GM23338 (cell line): Measurements from ENCODE around the gene ATP13A1. TPM values are rescaled to one million over a fixed set of nuclear protein-coding genes. Genes with fewer than 3 reads are reported as not detected.

Experiments
- ATAC-seq: fragments of 200-7000 bp; cut with Tn5 transposase; 3 replicates; pipeline ENCODE4 v1.9.1; 2020
- DNase-seq: peaks from one replicate; pipeline ENCODE4 v3.0.0-alpha.2; 2015; ENCODE audit warnings: low spot score
- H2AFZ ChIP-seq: fragments of 200-600 bp; sonication (generic); 2 replicates; pipeline ENCODE4 v1.8.0; 2016; ENCODE audit warnings: antibody characterized with exemption, mild to moderate bottlenecking, moderate library complexity
- H3F3A ChIP-seq: fragments of 200-600 bp; sonication (generic); replicated peaks from 2 replicates; pipeline ENCODE4 v1.8.0; 2017; ENCODE audit warnings: antibody characterized with exemption, mixed run types, low read depth
- H3K27ac ChIP-seq: fragments of 200-600 bp; sonication (generic); 2 replicates; pipeline ENCODE4 v1.6.1; 2016; ENCODE audit warnings: low read depth
- H3K27me3 ChIP-seq: fragments of 200-600 bp; sonication (generic); 2 replicates; pipeline ENCODE4 v1.8.0; 2016; ENCODE audit warnings: mild to moderate bottlenecking, mixed run types, moderate library complexity; ENCODE audit not compliant: insufficient read depth
- H3K36me3 ChIP-seq: fragments of 200-600 bp; sonication (generic); 2 replicates; pipeline ENCODE4 v1.8.0; 2016; ENCODE audit warnings: mild to moderate bottlenecking; ENCODE audit not compliant: insufficient read depth
- H3K4me1 ChIP-seq: fragments of 200-600 bp; sonication (generic); 2 replicates; pipeline ENCODE4 v1.8.0; 2016; ENCODE audit warnings: mild to moderate bottlenecking, moderate library complexity; ENCODE audit not compliant: insufficient read depth
- H3K4me2 ChIP-seq: fragments of 200-600 bp; sonication (generic); 2 replicates; pipeline ENCODE4 v1.7.1; 2017; ENCODE audit warnings: mixed run types
- H3K4me3 ChIP-seq: fragments of 200-600 bp; sonication (generic); 2 replicates; pipeline ENCODE4 v1.6.1; 2016; ENCODE audit warnings: mixed run types
- H3K79me2 ChIP-seq: fragments of 200-600 bp; sonication (generic); replicated peaks from 2 replicates; pipeline ENCODE4 v1.8.0; 2017; ENCODE audit warnings: mild to moderate bottlenecking; ENCODE audit not compliant: insufficient read depth
- H3K9me2 ChIP-seq: fragments of 200-600 bp; sonication (generic); 2 replicates; pipeline ENCODE4 v1.8.0; 2017; ENCODE audit not compliant: insufficient read depth
- H4K20me1 ChIP-seq: fragments of 200-600 bp; sonication (generic); replicated peaks from 2 replicates; pipeline ENCODE4 v1.8.0; 2017; ENCODE audit warnings: mild to moderate bottlenecking; ENCODE audit not compliant: insufficient read depth
- H3K27ac Mint-ChIP-seq: 2 replicates; pipeline ENCODE4 v1.8.0; 2020; ENCODE audit warnings: inconsistent platforms, mild to moderate bottlenecking, moderate library complexity, mixed read lengths
- H3K27me3 Mint-ChIP-seq: 3 replicates; pipeline ENCODE4 v1.8.0; 2022; ENCODE audit warnings: low read depth, mild to moderate bottlenecking, moderate library complexity, mixed read lengths, inconsistent platforms; ENCODE audit not compliant: insufficient read depth, poor library complexity
- H3K36me3 Mint-ChIP-seq: 3 replicates; pipeline ENCODE4 v1.8.0; 2021; ENCODE audit warnings: low read depth, mild to moderate bottlenecking, inconsistent platforms, moderate library complexity, mixed read lengths
- H3K4me1 Mint-ChIP-seq: 3 replicates; pipeline ENCODE4 v1.8.0; 2020; ENCODE audit warnings: mild to moderate bottlenecking, inconsistent platforms, mixed read lengths
- H3K4me3 Mint-ChIP-seq: 3 replicates; pipeline ENCODE4 v1.8.0; 2021; ENCODE audit warnings: moderate library complexity, mild to moderate bottlenecking, inconsistent platforms, mixed read lengths
- H3K9me3 Mint-ChIP-seq: 3 replicates; pipeline ENCODE4 v1.8.0; 2020; ENCODE audit warnings: moderate library complexity, mild to moderate bottlenecking, inconsistent platforms, mixed read lengths
- CREB1 ChIP-seq: fragments of 250-450 bp; sonication (Bioruptor Pico); IDR thresholded peaks from 2 replicates; pipeline ENCODE4 v1.5.0; 2020; ENCODE audit warnings: low read depth, mild to moderate bottlenecking, moderate library complexity
- ETS1 ChIP-seq: IDR thresholded peaks from 2 replicates; pipeline ENCODE4 v1.6.1; 2016; ENCODE audit warnings: antibody characterized with exemption
- EZH2 ChIP-seq: fragments of 200-600 bp; sonication (generic); IDR thresholded peaks from one replicate; pipeline ENCODE4 v1.8.0; 2017; ENCODE audit warnings: antibody characterized with exemption, mild to moderate bottlenecking, low read depth; ENCODE audit not compliant: unreplicated experiment
- EZH2phosphoT487 ChIP-seq: fragments of 200-600 bp; sonication (generic); IDR thresholded peaks from one replicate; pipeline ENCODE4 v1.8.1; 2018; ENCODE audit warnings: antibody characterized with exemption; ENCODE audit not compliant: unreplicated experiment
- JUNB ChIP-seq: IDR thresholded peaks from one replicate; pipeline ENCODE4 v1.6.1; 2016; ENCODE audit warnings: antibody characterized with exemption; ENCODE audit not compliant: unreplicated experiment
- NANOG ChIP-seq: IDR thresholded peaks from 2 replicates; pipeline ENCODE4 v1.6.1; 2016; ENCODE audit warnings: antibody characterized with exemption, borderline replicate concordance
- POLR2AphosphoS5 ChIP-seq: IDR thresholded peaks from 2 replicates; pipeline ENCODE4 v1.6.1; 2016; ENCODE audit warnings: antibody characterized with exemption, low read depth
- STAT1 ChIP-seq: IDR thresholded peaks from one replicate; pipeline ENCODE4 v1.6.1; 2016; ENCODE audit warnings: antibody characterized with exemption; ENCODE audit not compliant: unreplicated experiment
- ZNF114 ChIP-seq: fragments of 250-450 bp; sonication (Bioruptor Pico); IDR thresholded peaks from 2 replicates; pipeline ENCODE4 v1.5.0; 2020; ENCODE audit warnings: mild to moderate bottlenecking, moderate library complexity
- ZNF462 ChIP-seq: fragments of 250-450 bp; sonication (Bioruptor Pico); IDR thresholded peaks from 2 replicates; pipeline ENCODE4 v1.5.0; 2020; ENCODE audit warnings: mild to moderate bottlenecking, moderate library complexity
- polyA plus RNA-seq: library from polyadenylated mRNA; unstranded; fragments of >200 nt; fragmentation: Nextera tagmentation; extraction: Ambion mirVana; gene quantifications from 2 replicates; pipeline ENCODE4 v1.2.1, GENCODE V29; 2016
- total RNA-seq: library from RNA; depleted of rRNA; stranded (reverse); fragments of >200 nt; shearing (Covaris generic); gene quantifications from 2 replicates; pipeline ENCODE4 v1.2.3, GENCODE V29; 2014
- TF ChIP-seq, protein P1 (sequence below): IDR thresholded peaks from one replicate; pipeline ENCODE4 v1.6.1; 2018; ENCODE audit warnings: antibody characterized with exemption; ENCODE audit not compliant: unreplicated experiment

The ATP13A1 gene
- total and polyA plus RNA-seq, 2 experiments from 2014 or later = 38.1 to 307 TPM

DNA sequence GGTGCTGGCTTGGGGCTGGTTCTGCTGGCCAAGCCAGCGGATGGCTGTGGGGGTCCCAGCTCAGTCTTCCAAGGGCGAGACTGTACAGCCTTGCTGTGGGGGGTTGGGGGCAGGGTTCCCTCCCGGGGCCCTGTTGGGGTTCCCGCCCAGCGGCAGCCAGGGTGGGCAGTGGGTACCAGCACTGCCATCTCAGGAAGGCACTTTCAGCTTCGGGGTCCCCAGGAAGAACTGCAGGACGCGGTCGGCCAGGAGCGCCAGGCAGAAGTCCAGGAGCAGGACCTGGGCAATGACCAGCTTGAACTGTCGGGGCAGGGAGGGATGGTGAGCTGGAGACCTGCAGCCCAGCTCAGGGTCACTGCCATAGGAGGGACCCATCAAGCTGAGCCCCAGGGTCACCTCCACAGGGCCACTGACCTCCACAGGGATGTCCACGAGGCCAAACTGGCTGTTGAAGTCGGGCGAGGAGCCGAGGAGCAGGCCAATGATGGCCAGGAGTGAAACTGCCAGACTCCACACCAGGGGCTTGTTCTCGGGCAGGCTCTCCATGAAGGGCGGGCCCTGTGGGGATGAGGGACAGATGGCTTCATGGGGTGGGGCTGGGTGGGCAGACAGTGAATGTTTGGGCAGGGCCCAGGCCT lies 18.1 kb downstream of the ATP13A1 start:
- no peak overlapping the region for H3K4me3 ChIP-seq
- H3K4me1 ChIP-seq = peaks cover 4% of the 10 kb centered on the region
- no peak overlapping the region for H2AFZ ChIP-seq
- H3K4me3 Mint-ChIP-seq = no peak overlapping the region
- H3F3A ChIP-seq = peaks cover 14% of the 10 kb centered on the region
- H3K79me2 ChIP-seq = no peaks in the 10 kb centered on the region
- no peaks in the 10 kb centered on the region; the same call in 1 of the 2 replicates for H4K20me1 ChIP-seq
- H3K9me3 Mint-ChIP-seq = no peaks in the 10 kb centered on the region; the same call in 2 of the 3 replicates
- DNase-seq (no peak), ATAC-seq (no peak)
- H3K36me3 Mint-ChIP-seq = peaks cover 44% of the 10 kb centered on the region
- H3K9me2 ChIP-seq = no peaks in the 10 kb centered on the region
- H3K27me3 Mint-ChIP-seq = peaks cover 18% of the 10 kb centered on the region
- H3K36me3 ChIP-seq = peaks cover 10% of the 10 kb centered on the region; the same call in 1 of the 2 replicates
- H3K27ac Mint-ChIP-seq = no peak overlapping the region; the same call in 1 of the 2 replicates
- TF ChIP-seq NANOG (no peak), EZH2 (no peak), POLR2AphosphoS5 (no peak), ZNF114 (CRISPR knock-in tag) (no peak), JUNB (no peak), STAT1 (no peak), CREB1 (no peak), ZNF462 (no peak), ETS1 (no peak), EZH2phosphoT487 (no peak)
- TF ChIP-seq, protein P1, sequence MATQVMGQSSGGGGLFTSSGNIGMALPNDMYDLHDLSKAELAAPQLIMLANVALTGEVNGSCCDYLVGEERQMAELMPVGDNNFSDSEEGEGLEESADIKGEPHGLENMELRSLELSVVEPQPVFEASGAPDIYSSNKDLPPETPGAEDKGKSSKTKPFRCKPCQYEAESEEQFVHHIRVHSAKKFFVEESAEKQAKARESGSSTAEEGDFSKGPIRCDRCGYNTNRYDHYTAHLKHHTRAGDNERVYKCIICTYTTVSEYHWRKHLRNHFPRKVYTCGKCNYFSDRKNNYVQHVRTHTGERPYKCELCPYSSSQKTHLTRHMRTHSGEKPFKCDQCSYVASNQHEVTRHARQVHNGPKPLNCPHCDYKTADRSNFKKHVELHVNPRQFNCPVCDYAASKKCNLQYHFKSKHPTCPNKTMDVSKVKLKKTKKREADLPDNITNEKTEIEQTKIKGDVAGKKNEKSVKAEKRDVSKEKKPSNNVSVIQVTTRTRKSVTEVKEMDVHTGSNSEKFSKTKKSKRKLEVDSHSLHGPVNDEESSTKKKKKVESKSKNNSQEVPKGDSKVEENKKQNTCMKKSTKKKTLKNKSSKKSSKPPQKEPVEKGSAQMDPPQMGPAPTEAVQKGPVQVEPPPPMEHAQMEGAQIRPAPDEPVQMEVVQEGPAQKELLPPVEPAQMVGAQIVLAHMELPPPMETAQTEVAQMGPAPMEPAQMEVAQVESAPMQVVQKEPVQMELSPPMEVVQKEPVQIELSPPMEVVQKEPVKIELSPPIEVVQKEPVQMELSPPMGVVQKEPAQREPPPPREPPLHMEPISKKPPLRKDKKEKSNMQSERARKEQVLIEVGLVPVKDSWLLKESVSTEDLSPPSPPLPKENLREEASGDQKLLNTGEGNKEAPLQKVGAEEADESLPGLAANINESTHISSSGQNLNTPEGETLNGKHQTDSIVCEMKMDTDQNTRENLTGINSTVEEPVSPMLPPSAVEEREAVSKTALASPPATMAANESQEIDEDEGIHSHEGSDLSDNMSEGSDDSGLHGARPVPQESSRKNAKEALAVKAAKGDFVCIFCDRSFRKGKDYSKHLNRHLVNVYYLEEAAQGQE = no peak
- H3K4me2 ChIP-seq = no peak overlapping the region
- peaks cover 9% of the 10 kb centered on the region; the same call in 2 of the 3 replicates for H3K4me1 Mint-ChIP-seq
- H3K27ac ChIP-seq = no peak overlapping the region
- no peaks in the 10 kb centered on the region for H3K27me3 ChIP-seq
